Liver (tissue), 9 donors: Measurements from ENCODE around the gene OR4C6. TPM values are rescaled to one million over a fixed set of nuclear protein-coding genes. Genes with fewer than 3 reads are reported as not detected.

Experiments used
- DNase-seq: peaks from one replicate; pipeline ENCODE4 v3.0.0-alpha.2; 2017; ENCODE audit warnings: low spot score
- H3K27ac ChIP-seq, 2 donors: one replicate each; pipeline ENCODE4 v1.7.0; 2013; ENCODE audit warnings: inconsistent platforms in 2 of 2, low read length in 2 of 2, control low read depth in 1 of 2, low read depth in 1 of 2, mild to moderate bottlenecking in 1 of 2
- H3K27me3 ChIP-seq, 4 donors: one replicate each; pipeline versions ENCODE4 v1.6.1 to v1.7.0; 2013; ENCODE audit warnings: low read length in 3 of 4, inconsistent platforms in 1 of 4, mild to moderate bottlenecking in 1 of 4, moderate library complexity in 1 of 4; ENCODE audit not compliant: control insufficient read depth in 4 of 4, insufficient read depth in 4 of 4
- H3K36me3 ChIP-seq, 4 donors: one replicate each; pipeline versions ENCODE4 v1.6.1 to v1.7.0; 2013; ENCODE audit warnings: low read length in 3 of 4, mild to moderate bottlenecking in 3 of 4, low read depth in 1 of 4, moderate library complexity in 1 of 4; ENCODE audit not compliant: control insufficient read depth in 4 of 4, insufficient read depth in 3 of 4
- H3K4me1 ChIP-seq, 4 donors: one replicate each; pipeline versions ENCODE4 v1.6.1 to v1.7.0; 2013; ENCODE audit warnings: low read length in 3 of 4, mild to moderate bottlenecking in 3 of 4, moderate library complexity in 1 of 4; ENCODE audit not compliant: control insufficient read depth in 4 of 4, insufficient read depth in 4 of 4
- H3K4me3 ChIP-seq, 3 donors: one replicate each; pipeline versions ENCODE4 v1.6.1 to v1.7.0; 2013; ENCODE audit warnings: low read length in 3 of 3, control low read depth in 1 of 3, low read depth in 1 of 3, mild to moderate bottlenecking in 1 of 3
- H3K9ac ChIP-seq, 2 donors: one replicate each; pipeline ENCODE4 v1.7.0; 2013; ENCODE audit warnings: low read length in 2 of 2, mild to moderate bottlenecking in 2 of 2, moderate library complexity in 2 of 2, control low read depth in 1 of 2, low read depth in 1 of 2
- H3K9me3 ChIP-seq, 4 donors: one replicate each; pipeline versions ENCODE4 v1.6.1 to v1.7.0; 2013; ENCODE audit warnings: low read length in 3 of 4; ENCODE audit not compliant: control insufficient read depth in 4 of 4
- EGR1 ChIP-seq, 2 donors: IDR thresholded peaks; 2 replicates each; pipeline ENCODE4 v1.6.1; 2016 to 2018; ENCODE audit warnings: antibody characterized with exemption in 2 of 2, low read depth in 2 of 2
- FOXA1 ChIP-seq: IDR thresholded peaks from 2 replicates; pipeline ENCODE4 v1.6.1; 2016; ENCODE audit warnings: antibody characterized with exemption
- FOXA2 ChIP-seq: IDR thresholded peaks from 2 replicates; pipeline ENCODE4 v1.6.1; 2016; ENCODE audit warnings: antibody characterized with exemption
- GABPA ChIP-seq, 2 donors: IDR thresholded peaks in 1 of 2; conservative IDR thresholded peaks in 1 of 2; 2 replicates each; pipeline ENCODE4 v1.6.1; 2016; ENCODE audit warnings: antibody characterized with exemption in 2 of 2, mild to moderate bottlenecking in 1 of 2, moderate library complexity in 1 of 2
- HNF4A ChIP-seq, 2 donors: conservative IDR thresholded peaks; 2 replicates each; pipeline ENCODE4 v1.6.1; 2016; ENCODE audit warnings: antibody characterized with exemption in 2 of 2, mild to moderate bottlenecking in 2 of 2
- HNF4G ChIP-seq: IDR thresholded peaks from 2 replicates; pipeline ENCODE4 v1.6.1; 2016; ENCODE audit warnings: antibody characterized with exemption
- JUND ChIP-seq, 2 donors: IDR thresholded peaks; 2 replicates each; pipeline ENCODE4 v1.6.1; 2016; ENCODE audit warnings: antibody characterized with exemption in 2 of 2
- NR2F2 ChIP-seq: IDR thresholded peaks from 2 replicates; pipeline ENCODE4 v1.6.1; 2016; ENCODE audit warnings: antibody characterized with exemption
- RAD21 ChIP-seq, 2 donors: IDR thresholded peaks; 2 replicates each; pipeline ENCODE4 v1.6.1; 2016; ENCODE audit warnings: antibody characterized with exemption in 2 of 2, mild to moderate bottlenecking in 2 of 2
- RXRA ChIP-seq, 2 donors: IDR thresholded peaks; 2 replicates each; pipeline ENCODE4 v1.6.1; 2017 to 2018; ENCODE audit warnings: antibody characterized with exemption in 2 of 2, mild to moderate bottlenecking in 1 of 2
- SP1 ChIP-seq: IDR thresholded peaks from 2 replicates; pipeline ENCODE4 v1.6.1; 2018; ENCODE audit warnings: antibody characterized with exemption, mild to moderate bottlenecking
- TAF1 ChIP-seq: conservative IDR thresholded peaks from 2 replicates; pipeline ENCODE4 v1.6.1; 2016; ENCODE audit warnings: antibody characterized with exemption, mild to moderate bottlenecking
- YY1 ChIP-seq: IDR thresholded peaks from 2 replicates; pipeline ENCODE4 v1.6.1; 2016; ENCODE audit warnings: antibody characterized with exemption, mild to moderate bottlenecking
- WGBS: extraction: QIAGEN DNeasy Blood & Tissue Kit; methylation state at CpG from one replicate; pipeline ENCODE4 v1.1.7; 2013; 5-methylcytosine and 5-hydroxymethylcytosine counted together
- polyA plus RNA-seq, 2 donors: library from polyadenylated mRNA; stranded (reverse) in 1 of 2; unstranded in 1 of 2; fragments of 200-250 nt in 1 of 2; fragments of >200 nt in 1 of 2; fragmentation: Nextera tagmentation in 1 of 2; extraction: Ambion mirVana in 1 of 2; gene quantifications; one replicate each; pipeline versions ENCODE4 v1.2.1 to v1.2.3, GENCODE V29; 2013 to 2015
- total RNA-seq, 2 donors: library from RNA; depleted of rRNA; stranded (reverse); fragments of >200 nt; gene quantifications; one replicate each; pipeline ENCODE4 v1.2.3, GENCODE V29; 2014
- TF ChIP-seq, protein P1 (sequence below): IDR thresholded peaks from 2 replicates; pipeline ENCODE4 v1.6.1; 2016; ENCODE audit warnings: antibody characterized with exemption
- TF ChIP-seq, protein P2 (sequence below): IDR thresholded peaks from 2 replicates; pipeline ENCODE4 v1.6.1; 2016; ENCODE audit warnings: antibody characterized with exemption
- TF ChIP-seq, protein P3 (sequence below): IDR thresholded peaks from 2 replicates; pipeline ENCODE4 v1.6.1; 2016; ENCODE audit warnings: antibody characterized with exemption, mild to moderate bottlenecking
- TF ChIP-seq, protein P4 (sequence below): IDR thresholded peaks from 2 replicates; pipeline ENCODE4 v1.6.1; 2016; ENCODE audit warnings: antibody characterized with exemption
- TF ChIP-seq, protein P5 (sequence below): fragments of 150-350 bp; IDR thresholded peaks from 2 replicates; pipeline ENCODE4 v1.5.1; 2017; ENCODE audit warnings: improper control_type of control experiment, low read depth, low read length; ENCODE audit not compliant: missing input control
- donor health status: healthy.
- donor health status: healthy.
- donor health status: healthy.
- donor health status: healthy.
- donor health status: healthy.

The OR4C6 gene
- total and polyA plus RNA-seq, 4 donors: not detected

DNA sequence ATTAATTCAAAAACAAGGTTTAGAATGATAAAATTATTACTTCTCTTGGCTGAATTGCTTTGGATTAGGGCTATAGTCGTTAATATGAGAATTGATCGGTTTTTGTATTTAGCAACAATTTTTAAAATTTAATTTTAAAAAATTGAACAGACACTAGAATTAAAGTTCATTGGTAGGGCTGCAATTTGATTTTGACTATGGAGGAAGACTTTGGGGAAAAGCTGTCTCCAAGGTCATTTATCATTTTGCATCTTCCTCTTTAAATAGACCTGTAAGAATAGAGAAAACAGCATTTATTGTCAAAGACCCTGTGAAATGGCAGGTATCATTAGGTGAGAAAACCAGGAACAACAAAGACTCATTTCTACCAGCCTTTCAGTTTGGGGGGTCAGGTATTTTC is 14.0 kb upstream of the OR4C6 start, which contains the start of gene OR4S2:
OR4S2 (plus strand) TSS at position 301 of the 400 bp plus-strand sequence. CDS start 2,577 bp downstream, outside the sequence.
- TF ChIP-seq RXRA (IDR thresholded peaks at IDR 0.05) (no peak), FOXA1 (no peak), HNF4G (no peak), TAF1 (no peak), HNF4A (conservative IDR thresholded peaks at IDR 0.05) (no peak), RAD21 (IDR thresholded peaks at IDR 0.05) (no peak), SP1 (no peak), GABPA (IDR thresholded peaks at IDR 0.05 in 1 of 2, conservative IDR thresholded peaks at IDR 0.05 in 1 of 2) (no peak), EGR1 (IDR thresholded peaks at IDR 0.05; ENCODE audit: low read depth in 2 of 2) (no peak), YY1 (no peak), JUND (IDR thresholded peaks at IDR 0.05) (no peak), NR2F2 (no peak), FOXA2 (no peak)
- TF ChIP-seq, protein P1, sequence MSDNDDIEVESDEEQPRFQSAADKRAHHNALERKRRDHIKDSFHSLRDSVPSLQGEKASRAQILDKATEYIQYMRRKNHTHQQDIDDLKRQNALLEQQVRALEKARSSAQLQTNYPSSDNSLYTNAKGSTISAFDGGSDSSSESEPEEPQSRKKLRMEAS: no peak
- TF ChIP-seq, protein P2, sequence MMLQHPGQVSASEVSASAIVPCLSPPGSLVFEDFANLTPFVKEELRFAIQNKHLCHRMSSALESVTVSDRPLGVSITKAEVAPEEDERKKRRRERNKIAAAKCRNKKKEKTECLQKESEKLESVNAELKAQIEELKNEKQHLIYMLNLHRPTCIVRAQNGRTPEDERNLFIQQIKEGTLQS: no peak
- TF ChIP-seq, protein P3, sequence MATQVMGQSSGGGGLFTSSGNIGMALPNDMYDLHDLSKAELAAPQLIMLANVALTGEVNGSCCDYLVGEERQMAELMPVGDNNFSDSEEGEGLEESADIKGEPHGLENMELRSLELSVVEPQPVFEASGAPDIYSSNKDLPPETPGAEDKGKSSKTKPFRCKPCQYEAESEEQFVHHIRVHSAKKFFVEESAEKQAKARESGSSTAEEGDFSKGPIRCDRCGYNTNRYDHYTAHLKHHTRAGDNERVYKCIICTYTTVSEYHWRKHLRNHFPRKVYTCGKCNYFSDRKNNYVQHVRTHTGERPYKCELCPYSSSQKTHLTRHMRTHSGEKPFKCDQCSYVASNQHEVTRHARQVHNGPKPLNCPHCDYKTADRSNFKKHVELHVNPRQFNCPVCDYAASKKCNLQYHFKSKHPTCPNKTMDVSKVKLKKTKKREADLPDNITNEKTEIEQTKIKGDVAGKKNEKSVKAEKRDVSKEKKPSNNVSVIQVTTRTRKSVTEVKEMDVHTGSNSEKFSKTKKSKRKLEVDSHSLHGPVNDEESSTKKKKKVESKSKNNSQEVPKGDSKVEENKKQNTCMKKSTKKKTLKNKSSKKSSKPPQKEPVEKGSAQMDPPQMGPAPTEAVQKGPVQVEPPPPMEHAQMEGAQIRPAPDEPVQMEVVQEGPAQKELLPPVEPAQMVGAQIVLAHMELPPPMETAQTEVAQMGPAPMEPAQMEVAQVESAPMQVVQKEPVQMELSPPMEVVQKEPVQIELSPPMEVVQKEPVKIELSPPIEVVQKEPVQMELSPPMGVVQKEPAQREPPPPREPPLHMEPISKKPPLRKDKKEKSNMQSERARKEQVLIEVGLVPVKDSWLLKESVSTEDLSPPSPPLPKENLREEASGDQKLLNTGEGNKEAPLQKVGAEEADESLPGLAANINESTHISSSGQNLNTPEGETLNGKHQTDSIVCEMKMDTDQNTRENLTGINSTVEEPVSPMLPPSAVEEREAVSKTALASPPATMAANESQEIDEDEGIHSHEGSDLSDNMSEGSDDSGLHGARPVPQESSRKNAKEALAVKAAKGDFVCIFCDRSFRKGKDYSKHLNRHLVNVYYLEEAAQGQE: no peak
- TF ChIP-seq, protein P4, sequence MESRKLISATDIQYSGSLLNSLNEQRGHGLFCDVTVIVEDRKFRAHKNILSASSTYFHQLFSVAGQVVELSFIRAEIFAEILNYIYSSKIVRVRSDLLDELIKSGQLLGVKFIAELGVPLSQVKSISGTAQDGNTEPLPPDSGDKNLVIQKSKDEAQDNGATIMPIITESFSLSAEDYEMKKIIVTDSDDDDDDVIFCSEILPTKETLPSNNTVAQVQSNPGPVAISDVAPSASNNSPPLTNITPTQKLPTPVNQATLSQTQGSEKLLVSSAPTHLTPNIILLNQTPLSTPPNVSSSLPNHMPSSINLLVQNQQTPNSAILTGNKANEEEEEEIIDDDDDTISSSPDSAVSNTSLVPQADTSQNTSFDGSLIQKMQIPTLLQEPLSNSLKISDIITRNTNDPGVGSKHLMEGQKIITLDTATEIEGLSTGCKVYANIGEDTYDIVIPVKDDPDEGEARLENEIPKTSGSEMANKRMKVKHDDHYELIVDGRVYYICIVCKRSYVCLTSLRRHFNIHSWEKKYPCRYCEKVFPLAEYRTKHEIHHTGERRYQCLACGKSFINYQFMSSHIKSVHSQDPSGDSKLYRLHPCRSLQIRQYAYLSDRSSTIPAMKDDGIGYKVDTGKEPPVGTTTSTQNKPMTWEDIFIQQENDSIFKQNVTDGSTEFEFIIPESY: no peak
- TF ChIP-seq, protein P5, sequence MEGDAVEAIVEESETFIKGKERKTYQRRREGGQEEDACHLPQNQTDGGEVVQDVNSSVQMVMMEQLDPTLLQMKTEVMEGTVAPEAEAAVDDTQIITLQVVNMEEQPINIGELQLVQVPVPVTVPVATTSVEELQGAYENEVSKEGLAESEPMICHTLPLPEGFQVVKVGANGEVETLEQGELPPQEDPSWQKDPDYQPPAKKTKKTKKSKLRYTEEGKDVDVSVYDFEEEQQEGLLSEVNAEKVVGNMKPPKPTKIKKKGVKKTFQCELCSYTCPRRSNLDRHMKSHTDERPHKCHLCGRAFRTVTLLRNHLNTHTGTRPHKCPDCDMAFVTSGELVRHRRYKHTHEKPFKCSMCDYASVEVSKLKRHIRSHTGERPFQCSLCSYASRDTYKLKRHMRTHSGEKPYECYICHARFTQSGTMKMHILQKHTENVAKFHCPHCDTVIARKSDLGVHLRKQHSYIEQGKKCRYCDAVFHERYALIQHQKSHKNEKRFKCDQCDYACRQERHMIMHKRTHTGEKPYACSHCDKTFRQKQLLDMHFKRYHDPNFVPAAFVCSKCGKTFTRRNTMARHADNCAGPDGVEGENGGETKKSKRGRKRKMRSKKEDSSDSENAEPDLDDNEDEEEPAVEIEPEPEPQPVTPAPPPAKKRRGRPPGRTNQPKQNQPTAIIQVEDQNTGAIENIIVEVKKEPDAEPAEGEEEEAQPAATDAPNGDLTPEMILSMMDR: no peak
- Histone ChIP-seq H3K4me3 (no peak within 1 kb of the TSS), H3K27ac (no peak within 1 kb of the TSS), H3K9ac (no peak within 1 kb of the TSS), H3K36me3 (no peaks in the 10 kb centered on the region), H3K9me3 (peaks cover 0 to 3% (median 0%) of the 10 kb centered on the region in 4 donors), H3K27me3 (no peaks in the 10 kb centered on the region), H3K4me1 (no peaks in the 10 kb centered on the region)
- 71% methylated on average over 2 of the region's 2 CpGs for WGBS
- DNase-seq: no peak
